NCI-H1436 treated with DMSO at 0.1 percent for 48 hours (cell line): ENCODE measurements around the gene SEC14L6.

Experiments used
- DNase-seq: peaks from one replicate; lab custom pipeline; 2025; lab: John Stamatoyannopoulos, UW

SEC14L6 gene

DNA sequence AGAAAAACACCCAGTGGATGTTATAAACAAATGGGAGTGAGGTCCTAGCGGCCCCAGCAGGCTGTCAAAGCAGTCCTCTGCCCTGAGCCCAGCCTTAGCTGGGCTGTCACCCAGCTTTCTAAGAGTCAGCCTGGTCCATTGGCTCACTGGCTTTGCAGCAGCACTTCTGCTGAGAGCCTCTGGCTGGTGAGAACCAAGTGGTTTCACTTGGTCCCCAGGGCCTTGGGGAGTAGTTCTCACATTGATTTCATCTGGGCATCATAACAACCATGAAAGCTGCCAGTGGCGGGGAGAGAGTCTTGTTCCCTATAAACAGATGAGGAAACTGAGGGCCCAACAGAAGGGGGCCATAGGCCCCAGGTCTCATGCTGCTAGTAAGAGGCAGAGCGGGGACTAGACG, 11.4 kb downstream of the SEC14L6 start:
- no peak for DNase-seq

DNA sequence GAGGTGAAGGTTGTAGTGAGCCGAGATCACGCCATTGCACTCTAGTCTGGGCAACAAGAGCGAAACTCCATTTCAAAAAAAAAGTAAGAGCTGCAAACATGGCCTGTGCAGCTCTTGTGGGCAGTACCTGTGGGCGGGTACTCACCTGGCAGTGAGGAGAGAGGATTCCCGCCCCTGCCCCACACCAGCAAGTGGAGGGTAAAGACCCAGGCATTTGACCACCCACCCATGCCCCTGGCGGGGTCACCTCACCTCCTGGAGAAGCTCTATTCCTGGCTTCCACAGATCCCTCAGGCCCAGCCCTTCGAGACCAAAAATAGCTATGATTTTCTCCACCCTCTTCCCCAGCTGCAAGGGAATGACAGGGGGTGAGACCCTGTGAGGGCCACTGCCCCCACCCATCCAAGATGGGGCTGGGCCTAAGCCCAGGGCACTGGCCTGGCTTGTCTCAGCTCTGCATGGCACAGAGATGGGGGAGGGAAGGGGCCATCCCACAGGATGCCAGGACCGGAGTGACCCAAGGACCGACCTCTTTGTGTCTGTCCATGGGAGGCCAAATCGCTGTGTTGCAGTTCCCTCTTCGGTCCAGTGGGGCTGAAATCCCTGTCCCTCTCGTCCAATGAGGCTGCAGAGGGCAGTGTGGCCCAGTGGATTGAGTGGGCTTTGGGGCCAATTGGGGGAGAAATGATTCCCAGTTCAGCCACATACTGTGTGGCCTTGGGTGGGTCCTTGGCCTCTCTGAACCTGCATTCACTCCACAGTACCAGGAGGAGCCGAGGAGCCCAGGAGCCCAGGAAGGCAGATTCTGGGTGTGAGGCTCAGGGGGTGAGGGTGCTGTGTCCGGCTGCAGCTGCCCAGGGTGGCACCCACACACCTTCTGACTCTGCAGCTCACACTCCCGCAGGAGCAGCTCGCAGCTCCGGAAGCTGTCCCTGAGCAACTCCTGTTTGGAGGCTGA, 14.6 kb downstream of the SEC14L6 start:
- no peak for DNase-seq

DNA sequence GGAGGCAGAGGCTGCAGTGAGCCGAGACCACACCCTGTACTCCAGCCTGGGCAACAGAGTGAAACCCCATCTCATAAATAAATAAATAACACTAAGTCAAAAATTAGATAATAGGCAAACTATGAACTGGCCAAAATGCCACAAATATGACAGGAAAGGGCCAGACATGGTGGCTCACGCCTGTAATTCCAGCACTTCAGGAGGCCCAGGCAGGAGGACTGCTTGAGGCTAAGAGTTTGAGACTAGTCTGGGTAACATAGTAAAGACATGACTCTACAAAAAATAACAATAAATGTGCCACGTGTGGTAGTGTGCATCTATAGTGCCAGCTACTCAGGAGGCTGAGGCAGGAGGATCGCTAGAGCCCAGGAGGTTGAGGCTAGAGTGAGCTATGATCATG, 19.9 kb downstream of the SEC14L6 start:
- DNase-seq = no peak

DNA sequence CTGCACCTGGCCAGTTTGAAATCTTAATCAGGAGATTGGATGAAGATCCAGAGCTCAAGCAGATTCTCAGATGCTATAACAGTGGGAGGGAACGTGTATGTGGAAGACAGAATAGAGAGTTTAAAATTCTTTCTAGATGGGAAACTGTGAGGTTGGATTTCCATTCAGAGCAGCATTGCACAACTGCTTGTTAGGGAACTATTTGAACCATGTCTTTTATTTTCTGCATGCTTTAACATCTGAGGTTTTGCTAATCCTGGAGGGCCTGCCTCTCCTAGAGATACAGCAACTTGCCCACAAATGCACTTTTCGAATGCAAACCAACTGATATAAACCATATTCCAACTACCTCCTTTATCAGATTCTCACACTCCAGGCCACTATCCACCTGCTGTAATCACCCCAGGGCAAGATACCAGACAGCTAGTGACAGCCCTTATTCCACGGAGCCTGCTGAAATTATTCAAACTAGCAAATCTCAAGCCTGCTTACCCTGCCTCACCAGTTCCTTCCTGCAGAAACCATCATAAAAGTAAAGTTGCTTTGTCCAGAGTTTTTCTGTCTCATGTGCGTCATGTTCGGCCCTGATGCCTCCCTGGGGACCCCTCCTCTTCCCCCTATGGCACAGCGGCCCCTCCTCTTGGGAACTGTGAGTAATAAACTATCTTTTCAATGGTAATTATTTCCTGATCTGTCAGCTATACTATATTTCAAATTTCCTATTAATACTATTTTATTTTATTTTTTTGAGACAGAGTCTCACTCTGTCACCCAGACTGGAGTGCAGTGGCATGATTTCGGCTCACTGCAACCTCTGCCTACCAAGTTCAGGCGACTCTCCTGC, 22.7 kb downstream of the SEC14L6 start:
- no peak for DNase-seq

DNA sequence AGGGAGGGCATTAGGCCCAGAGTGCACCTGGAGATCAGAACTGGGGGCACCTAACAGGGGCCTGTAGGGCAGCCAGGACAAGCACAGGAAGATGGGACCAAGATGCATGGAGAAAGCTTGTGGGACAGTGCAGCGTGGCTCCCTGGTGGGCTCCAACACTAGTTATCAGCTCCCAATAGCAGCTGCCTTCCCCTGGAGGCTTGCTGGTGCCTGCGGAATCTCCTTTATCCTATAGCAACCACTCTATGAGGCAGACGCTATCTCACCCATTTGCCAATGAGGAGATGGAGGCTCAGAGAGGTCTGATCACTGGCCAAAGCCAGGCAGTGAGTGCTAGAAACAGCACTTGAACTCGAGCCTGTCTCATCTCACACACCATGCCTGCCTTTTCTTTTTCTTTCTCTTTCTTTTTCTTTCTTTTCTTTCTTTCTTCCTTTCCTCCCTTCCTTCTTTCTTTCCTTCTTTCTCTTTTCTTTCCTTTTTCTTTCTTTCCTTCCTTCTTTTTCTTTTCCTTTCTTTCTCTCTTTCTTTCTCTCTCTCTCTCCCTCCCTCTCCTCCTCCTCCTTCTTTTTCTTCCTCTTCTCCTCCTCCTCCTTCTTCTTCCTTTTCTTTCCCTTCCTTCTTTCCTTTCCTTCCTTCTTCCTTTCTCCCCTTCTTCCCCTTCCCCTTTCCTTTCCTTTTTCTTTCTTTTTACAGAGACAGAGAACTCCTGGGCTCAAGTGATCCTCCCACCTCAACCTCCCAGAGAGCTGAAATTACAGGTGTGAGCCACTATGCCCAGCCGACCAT, 25.0 kb downstream of the SEC14L6 start:
- no peak for DNase-seq

DNA sequence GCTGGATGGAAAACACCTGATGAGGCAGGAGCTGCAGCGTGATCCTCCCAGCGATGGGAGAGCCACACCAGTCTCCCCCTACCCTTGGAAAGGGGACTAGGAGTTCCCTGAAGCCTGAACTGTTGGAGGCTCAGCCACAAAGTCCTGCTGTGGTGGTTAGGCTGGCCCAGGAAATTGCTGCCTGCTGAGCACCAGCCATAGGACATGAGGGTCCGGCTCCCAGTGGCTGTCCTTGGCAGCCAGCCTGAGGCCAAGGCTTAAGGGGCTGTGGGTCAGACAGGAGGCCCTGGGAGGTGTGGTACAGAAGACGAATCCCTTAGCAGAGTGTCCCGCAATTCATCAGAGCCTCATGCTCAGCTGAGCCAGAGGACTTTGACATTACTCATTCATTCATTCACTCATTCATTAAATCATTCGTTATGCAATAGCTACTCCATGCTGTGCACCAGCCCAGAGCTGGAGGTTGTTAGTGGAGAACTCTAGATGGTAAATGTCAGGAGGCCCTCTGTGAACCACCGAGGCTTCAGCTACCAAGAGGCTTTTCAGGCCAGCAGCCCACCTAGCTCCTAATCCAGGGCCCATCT, 26.6 kb downstream of the SEC14L6 start:
- no peak for DNase-seq

DNA sequence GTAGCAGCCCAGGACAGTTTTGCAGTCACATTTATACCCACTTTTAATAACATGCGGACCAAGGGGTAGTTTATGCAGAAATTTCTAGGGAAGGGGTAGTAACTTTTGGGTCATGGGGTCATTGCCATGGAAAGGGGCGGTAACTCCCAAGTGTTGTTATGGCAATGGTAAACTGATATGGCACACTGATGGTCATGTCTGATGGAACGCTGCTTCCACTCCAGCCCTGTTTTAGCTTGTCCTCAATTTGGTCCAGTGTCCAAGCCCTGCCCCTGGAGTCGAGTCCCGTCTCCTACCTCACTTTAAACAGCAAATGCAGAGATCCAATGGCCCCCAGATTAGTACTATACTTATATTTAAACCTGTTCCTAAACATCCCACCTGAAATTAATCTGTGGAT, 29.8 kb downstream of the SEC14L6 start:
- DNase-seq = no peak

DNA sequence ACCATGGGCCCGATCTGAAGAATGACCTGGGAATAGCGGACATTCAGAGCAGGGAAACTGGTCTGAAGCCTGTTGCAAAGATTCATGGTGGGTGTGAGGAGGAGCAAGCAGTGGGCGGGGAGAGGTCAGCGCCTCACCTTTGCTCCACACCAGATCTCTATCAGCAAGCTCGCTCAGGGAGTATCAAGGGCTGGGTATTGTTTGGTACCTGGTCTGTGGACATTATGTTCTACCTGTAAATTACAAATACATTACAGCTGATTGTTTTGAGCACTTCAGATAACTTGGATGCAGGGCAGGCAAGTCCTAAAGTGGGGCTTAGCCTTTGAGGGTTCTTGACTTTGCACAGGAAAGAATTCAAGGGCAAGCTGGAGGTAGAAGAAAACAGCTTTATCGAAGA, 30.3 kb downstream of the SEC14L6 start:
- no peak for DNase-seq

DNA sequence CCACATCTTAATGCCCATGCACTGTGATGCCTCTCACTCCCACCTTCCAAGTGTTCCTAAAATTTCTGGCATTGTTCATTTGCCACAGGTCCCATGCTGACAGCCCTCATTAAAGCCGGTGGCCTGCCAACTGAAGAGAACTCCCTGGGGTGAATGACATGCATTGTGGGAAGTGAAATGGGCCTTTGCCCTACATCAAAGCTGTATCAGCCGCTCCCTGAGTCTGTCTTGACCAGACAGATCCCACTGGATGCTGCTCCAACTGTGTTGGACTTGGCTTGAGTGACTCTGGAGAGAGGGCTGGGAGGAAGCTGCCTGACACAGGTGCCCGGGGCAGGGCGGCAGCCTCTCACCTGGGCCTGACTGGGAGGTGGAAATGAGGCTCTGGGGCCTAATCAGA, 32.3 kb downstream of the SEC14L6 start:
- no peak for DNase-seq

DNA sequence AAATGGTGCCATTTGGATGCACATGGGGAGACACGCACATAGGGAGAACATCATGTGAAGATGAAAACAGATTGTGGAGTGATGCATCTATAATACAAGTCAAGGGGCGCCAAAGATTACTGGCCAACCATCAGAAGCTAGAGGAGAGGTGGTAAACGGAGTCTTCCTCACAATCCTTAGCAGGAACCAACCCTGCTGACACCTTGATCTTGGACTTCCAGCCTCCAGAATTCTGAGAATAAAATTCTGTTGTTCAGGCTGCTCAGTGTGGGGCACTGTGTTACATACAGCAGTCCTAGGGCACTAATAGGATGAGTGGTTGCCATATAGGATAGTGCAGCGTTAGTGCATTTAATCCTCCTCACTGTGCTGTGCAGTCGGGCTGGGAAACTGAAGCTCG, 33.1 kb downstream of the SEC14L6 start:
- DNase-seq = no peak

DNA sequence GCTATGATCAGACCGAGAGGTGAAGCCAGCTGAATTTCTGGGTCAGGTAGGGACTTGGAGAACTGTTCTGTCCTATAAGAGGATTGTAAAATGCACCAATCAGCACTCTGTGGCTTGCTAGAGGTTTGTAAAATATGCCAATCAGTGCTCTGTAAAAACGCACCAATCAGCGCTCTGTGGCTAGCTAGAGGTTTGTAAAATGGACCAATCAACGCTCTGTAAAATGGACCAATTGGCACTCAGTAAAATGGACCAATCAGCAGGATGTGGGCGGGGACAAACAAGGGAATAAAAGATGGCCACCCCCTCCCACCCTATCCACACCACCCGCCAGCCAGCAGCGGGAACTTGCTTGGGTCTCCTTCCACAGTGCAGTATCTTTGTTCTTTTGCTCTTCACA, 34.6 kb downstream of the SEC14L6 start:
- no peak for DNase-seq

DNA sequence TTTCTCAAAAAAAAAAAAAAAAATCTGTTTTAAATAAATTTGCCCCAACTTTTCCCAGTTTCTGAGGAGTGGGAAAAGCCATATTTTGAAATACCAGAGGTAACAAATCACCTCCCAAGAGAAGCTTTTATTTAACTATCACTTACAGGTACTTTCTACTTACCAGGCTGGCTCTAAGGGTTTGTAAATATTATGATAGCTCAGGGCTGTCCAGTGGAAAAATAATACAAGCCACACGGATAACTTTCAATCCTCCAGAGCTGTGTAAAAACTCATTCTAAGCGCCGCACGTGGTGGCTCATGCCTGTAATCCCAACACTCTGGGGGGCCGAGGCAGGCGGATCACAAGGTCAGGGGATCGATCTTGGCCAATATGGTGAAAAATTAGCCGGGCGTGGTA, 35.4 kb downstream of the SEC14L6 start:
- DNase-seq = no peak

DNA sequence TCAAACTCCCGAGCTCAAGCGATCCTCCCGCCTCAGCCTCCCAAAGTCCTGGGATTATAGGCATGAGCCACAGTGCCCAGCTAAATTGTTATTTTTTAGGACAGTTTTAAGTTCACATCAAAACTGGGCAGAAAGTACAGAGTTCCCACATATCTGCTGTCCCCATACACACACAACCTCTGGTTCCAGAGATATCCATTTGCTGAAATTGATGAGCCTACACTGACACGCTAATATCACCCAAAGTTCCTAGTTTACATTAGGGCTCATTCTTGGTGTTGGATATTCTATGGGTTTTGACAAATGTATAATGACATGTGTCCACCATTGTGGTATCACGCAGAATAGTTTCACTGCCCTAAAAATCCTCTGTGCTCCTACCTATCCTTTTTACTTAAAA, 38.3 kb downstream of the SEC14L6 start:
- no peak for DNase-seq

DNA sequence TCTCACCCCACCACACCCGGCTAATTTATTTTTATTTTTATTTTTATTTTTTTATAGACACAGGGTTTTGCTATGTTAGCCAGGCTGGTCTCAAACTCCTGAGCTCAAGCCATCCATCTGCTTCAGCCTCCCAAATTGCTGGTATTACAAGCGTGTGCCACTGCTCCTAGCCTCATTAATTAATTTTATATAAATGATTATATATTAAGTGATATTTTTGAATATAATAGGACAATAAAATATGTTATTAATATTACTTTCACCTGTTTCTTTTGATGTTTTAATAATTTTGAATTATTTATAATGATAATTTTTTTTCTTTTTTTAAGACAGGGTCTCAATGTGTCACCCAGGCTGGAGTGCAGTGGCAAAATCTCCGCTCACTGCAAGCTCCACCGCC, 38.9 kb downstream of the SEC14L6 start:
- DNase-seq = no peak

DNA sequence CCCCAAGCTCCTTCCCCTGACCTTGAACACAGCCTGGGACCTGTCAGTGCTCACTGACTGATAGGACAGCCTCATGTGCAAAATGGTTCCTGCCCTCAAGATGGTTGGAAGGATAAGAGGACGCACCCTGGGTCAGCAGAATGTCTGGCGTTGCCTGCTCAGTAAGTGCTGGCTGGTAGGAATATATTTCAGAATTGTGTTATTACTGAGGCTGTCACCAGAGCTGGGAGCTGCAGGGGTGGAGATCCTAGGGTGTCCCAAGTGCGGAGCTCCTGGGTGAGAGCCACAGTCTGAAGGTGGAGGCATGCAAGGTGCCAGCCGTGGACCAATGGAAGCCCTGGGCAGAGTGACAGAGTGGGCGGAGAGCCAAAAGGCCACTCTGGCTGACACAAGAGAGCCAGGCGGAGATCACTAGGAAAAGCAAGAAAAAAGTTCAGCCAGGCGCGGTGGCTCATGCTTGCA, 40.0 kb downstream of the SEC14L6 start:
- no peak for DNase-seq

DNA sequence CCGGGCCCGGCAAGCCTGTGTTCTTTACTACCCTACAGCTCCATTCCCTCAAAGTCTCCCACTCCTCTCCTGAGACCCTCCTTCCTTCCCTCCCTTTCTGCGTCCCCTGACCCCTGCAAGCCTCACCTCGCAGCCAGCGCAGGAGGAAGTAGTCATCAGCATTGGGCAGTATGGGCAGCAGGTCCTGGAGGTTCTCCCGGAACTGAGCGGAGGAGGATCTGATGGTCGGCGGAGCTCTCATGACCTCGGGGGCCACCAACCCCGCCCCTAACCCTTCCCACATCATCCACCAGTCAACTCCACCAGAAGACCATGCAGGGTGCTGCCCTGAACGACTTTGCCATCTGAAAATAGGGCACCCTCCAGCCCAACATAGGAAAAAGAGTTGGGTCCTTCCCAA, 43.0 kb downstream of the SEC14L6 start:
- no peak for DNase-seq

DNA sequence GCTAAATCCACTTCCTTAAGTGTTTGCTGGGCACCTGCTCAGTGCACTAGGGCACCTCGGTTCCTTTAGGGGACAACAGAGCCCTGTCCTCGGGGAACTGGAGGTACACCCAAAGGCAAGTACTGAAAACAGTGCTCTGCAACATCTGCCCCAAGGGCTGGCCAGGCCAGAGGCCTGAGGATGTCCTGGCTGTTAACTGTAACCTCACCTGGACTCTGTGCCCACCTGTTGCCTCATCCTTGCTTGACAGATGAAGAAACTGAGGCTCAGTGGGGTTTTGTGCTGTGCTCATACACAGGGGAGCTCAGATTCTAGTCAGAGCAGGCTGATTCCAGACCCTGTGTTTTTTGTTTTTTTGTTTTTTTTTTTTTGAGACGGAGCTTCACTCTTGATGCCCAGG, 43.6 kb downstream of the SEC14L6 start:
- no peak for DNase-seq

DNA sequence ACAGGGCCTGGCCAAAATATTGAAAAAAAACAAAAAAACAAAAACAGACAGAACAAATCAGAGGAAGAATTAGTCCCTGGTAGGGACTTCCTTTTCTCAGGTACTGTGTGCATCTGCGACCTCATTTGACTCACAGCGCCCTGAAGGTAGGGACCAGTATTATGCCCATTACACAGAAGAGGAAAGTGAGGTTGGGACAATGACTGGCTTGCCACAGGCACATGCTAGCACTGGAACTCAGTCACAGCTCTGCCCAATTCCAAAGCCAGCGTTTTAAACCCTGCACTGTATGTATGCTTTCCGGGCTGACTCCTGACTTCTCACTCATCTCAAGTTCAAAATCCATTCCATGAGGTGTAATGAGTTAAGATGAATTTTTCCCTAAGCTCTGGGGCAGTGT, 44.4 kb downstream of the SEC14L6 start:
- DNase-seq = no peak

DNA sequence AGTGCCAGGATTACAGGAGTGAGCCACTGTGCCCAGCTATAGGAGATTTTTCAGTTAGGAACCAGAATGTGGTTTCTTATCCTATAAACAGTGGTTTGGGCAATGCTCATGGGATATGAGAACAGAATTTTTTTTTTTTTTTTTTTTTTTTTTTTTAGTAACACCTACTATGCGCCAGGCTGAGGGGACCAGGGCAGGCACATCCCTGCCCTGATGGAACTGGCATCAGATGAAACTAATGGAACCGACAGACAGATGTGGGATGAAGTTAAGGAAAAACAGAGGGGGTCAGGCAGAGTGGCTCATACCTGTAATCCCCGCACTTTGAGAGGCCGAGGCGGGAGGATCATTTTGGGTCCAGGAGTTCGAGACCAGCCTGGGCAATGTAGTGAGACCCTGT, 45.9 kb downstream of the SEC14L6 start:
- no peak for DNase-seq

DNA sequence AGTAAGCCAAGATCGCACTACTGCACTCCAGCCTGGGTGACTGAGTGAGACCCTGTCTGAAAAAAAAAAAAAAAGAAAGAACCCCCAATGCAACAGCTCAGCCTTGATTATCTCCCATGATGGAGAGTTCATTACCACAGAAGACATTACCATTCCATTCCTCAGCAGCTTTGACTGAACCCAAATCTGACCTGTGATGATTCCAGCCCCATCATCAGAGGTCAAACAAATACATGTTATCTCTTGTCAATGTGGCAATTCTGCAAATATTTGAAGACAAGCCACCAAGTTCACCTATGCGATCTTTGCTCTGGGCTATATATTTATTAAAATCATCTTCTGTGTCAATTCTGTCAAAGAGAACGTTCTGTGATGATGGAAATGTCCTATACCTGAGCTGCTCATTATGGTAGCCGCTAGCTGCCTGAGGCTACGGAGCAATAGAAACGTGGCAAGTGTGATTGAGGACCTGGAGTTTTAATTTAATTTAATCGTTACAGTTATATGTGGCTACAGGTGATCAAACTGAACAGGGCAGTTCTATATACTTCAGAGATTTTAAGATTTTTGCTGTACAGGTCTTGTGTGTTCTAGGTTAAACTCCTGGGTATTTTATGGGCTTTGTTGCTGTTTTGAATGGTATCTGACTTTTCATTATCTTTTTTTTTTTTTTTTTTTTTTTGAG, 48.9 kb downstream of the SEC14L6 start:
- DNase-seq = no peak

DNA sequence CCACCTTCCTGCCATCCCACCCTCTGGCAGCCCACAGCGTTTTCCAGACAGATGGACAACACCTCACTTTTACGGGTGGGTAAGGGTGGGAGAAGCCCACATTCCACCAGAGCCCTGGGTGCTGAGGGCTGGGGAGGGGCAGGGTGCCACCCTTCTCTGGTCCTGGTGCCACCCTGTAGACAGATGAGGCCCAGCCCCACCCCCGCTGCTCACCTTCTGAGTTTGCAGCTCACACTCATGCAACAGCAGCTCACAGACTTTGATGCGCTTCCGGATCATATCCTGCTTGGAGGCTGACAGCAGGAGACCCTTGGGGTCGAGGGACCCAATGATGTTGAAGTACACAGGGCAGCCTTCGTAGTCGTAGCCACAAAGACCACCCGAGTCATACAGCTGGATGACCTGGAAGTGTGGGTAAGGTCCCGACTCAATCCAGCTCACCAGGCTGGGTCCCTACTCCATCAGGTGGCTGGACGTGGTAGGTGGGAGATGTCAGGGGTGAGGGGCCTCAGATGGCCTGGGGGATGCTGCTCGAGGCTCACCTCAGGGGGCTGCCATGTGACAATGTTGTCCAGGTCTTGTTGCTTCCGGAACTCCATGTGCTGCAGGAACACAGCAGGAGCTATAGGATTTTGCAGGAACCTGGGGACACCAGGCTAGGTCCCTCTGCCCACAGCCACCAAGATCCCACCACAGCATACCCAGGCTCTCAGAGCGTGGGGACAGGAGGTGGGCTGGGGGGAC, 51.3 kb downstream of the SEC14L6 start:
- no peak for DNase-seq
